ENCODE data around the gene SEM1.

- TF ChIP-seq CTCF (conservative IDR thresholded peaks at IDR 0.05 in 1 of 2, IDR thresholded peaks at IDR 0.05 in 1 of 2; ENCODE audit: extremely low read depth in 1 of 2, insufficient read depth in 1 of 2, low read depth in 1 of 2, low read length in 2 of 2) (no peak), EZH2 (IDR thresholded peaks at IDR 0.05; ENCODE audit: borderline replicate concordance, low read length) (no peak)
Observed at GRCh38 chr7:96657347-96658021, 52.2 kb downstream of the SEM1 start.
